HepG2 (cell line): ENCODE measurements around the gene RABGGTA. TPM values are rescaled to one million over a fixed set of nuclear protein-coding genes. Genes with fewer than 3 reads are reported as not detected.
A peak's percentile ranks its signal among the peaks of the same experiment; 100 is the strongest.

ENCODE experiments used
- ATF7 ChIP-seq, 2 experiments: fragments of 450-650 bp in 1 of 2; sonication (generic) in 1 of 2; formaldehyde crosslinking in 1 of 2; IDR thresholded peaks; 2 replicates each; pipeline versions ENCODE4 v1.4.0 to v1.6.1; 2016 to 2020; ENCODE audit warnings: antibody characterized with exemption in 1 of 2, mild to moderate bottlenecking in 1 of 2, missing genetic modification reagents in 1 of 2
- MAFG ChIP-seq: sonication (generic); formaldehyde crosslinking; IDR thresholded peaks from 2 replicates; pipeline ENCODE4 v1.5.1; 2020; ENCODE audit warnings: mild to moderate bottlenecking, missing genetic modification reagents
- NR1H2 ChIP-seq: sonication (generic); formaldehyde crosslinking; IDR thresholded peaks from 2 replicates; pipeline ENCODE4 v1.8.1; 2022; ENCODE audit warnings: low read depth, missing genetic modification reagents, borderline replicate concordance
- NR2F6 ChIP-seq, 2 experiments: IDR thresholded peaks; 2 replicates each; pipeline ENCODE4 v1.6.1; 2016; ENCODE audit warnings: antibody characterized with exemption in 1 of 2, mild to moderate bottlenecking in 1 of 2
- SMAD3 ChIP-seq: sonication (generic); formaldehyde crosslinking; IDR thresholded peaks from 2 replicates; pipeline ENCODE4 v1.4.0; 2020; ENCODE audit warnings: missing genetic modification reagents
- ZFP1 ChIP-seq: IDR thresholded peaks from 2 replicates; pipeline ENCODE4 v1.6.1; 2016
- ZNF225 ChIP-seq: sonication (generic); formaldehyde crosslinking; IDR thresholded peaks from 2 replicates; pipeline ENCODE4 v1.4.0; 2020; ENCODE audit warnings: mild to moderate bottlenecking, missing genetic modification reagents
- ZNF547 ChIP-seq: sonication (generic); formaldehyde crosslinking; IDR thresholded peaks from 2 replicates; pipeline ENCODE4 v1.5.1; 2020; ENCODE audit warnings: mild to moderate bottlenecking, missing genetic modification reagents
- ZNF660 ChIP-seq: sonication (generic); formaldehyde crosslinking; IDR thresholded peaks from 2 replicates; pipeline ENCODE4 v1.5.1; 2020; ENCODE audit warnings: mild to moderate bottlenecking, low read depth, missing genetic modification reagents, borderline replicate concordance
- polyA plus RNA-seq, 8 experiments: library from polyadenylated mRNA; depleted of rRNA in 3 of 8; stranded (reverse) in 7 of 8; unstranded in 1 of 8; fragments of >200 nt; fragmentation: Illumina TruSeq in 4 of 8; extraction: Trizol in 4 of 8; gene quantifications; 2 replicates each; pipeline versions ENCODE4 v1.2.1 to v1.2.3, GENCODE V29; 2011 to 2016; ENCODE audit warnings: low read depth in 4 of 8, missing spikeins in 1 of 8, mixed read lengths in 1 of 8; ENCODE audit not compliant: insufficient read depth in 1 of 8
- total RNA-seq, 5 experiments: library from RNA; depleted of rRNA; stranded (reverse); fragments of >200 nt; fragmentation: Illumina TruSeq; extraction: Trizol; gene quantifications; 2 replicates each; pipeline ENCODE4 v1.2.3, GENCODE V29; 2016; ENCODE audit warnings: low read depth in 1 of 5
- TF ChIP-seq, protein P1 (sequence below): sonication (generic); formaldehyde crosslinking; IDR thresholded peaks from 2 replicates; pipeline ENCODE4 v1.5.0; 2020; ENCODE audit warnings: mild to moderate bottlenecking, missing genetic modification reagents, borderline replicate concordance
- TF ChIP-seq, protein P2 (sequence below): sonication (generic); formaldehyde crosslinking; IDR thresholded peaks from 2 replicates; pipeline ENCODE4 v1.4.0; 2020; ENCODE audit warnings: missing genetic modification reagents
- TF ChIP-seq, protein P3 (sequence below): sonication (generic); formaldehyde crosslinking; IDR thresholded peaks from 2 replicates; pipeline ENCODE4 v1.4.0; 2020; ENCODE audit warnings: mild to moderate bottlenecking, missing genetic modification reagents
- TF ChIP-seq, protein P4 (sequence below): sonication (generic); formaldehyde crosslinking; IDR thresholded peaks from 2 replicates; pipeline ENCODE4 v1.4.0; 2020; ENCODE audit warnings: low read depth, mild to moderate bottlenecking, missing genetic modification reagents

RABGGTA gene
- total and polyA plus RNA-seq, 2 of the 13 experiments (the other 11 are each of a cell fraction or from before 2014, with no cell fraction given) = 57.9 to 90.8 TPM

DNA sequence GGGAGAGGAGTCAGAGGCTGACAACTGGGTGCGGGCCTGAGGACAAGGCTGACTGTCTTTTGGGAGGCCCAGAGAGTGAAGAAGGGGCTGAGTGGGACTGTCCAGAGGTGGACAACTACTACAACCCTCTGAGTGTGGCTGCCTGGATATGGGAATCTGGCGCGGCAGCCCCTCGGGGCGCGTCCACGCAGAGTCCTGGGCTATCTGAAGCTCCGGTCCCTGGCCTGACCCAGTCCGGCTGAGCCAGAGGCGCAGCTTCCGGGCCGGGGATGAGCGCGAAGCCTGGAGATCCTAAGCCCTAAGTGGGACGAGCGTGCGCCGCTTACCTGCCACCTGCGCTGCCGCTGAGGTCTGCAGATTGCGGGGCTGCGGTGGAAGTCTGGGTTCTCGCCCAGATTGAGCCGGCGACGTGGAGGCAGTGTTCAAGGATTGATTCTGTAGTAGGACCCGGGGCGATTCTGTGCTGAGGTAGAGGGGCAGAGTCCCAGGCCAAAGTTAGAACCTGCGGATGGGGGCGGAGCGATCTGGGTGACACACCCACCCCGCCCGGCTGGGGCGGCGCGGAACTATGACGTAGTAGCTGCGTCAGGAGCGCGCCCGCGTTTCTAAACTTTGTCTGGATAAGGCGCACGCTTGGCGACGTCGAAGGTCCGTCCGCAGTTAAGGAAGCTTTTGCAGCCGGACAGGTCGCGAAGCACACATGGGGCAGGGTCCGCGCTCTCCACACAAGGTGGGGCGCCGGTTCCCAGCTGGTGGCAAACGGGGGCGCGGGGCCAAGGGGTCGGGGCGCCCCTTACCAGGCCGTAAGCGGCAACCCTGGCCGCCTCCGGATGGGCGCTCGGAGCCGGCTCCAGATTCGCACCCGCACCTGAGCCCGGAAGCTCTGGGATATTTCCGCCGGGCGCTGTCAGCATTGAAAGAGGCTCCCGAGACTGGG is 28.1 kb upstream of the RABGGTA start, which contains the start of the genes DHRS1 and NOP9 (continued):
- TF ChIP-seq, protein P1, sequence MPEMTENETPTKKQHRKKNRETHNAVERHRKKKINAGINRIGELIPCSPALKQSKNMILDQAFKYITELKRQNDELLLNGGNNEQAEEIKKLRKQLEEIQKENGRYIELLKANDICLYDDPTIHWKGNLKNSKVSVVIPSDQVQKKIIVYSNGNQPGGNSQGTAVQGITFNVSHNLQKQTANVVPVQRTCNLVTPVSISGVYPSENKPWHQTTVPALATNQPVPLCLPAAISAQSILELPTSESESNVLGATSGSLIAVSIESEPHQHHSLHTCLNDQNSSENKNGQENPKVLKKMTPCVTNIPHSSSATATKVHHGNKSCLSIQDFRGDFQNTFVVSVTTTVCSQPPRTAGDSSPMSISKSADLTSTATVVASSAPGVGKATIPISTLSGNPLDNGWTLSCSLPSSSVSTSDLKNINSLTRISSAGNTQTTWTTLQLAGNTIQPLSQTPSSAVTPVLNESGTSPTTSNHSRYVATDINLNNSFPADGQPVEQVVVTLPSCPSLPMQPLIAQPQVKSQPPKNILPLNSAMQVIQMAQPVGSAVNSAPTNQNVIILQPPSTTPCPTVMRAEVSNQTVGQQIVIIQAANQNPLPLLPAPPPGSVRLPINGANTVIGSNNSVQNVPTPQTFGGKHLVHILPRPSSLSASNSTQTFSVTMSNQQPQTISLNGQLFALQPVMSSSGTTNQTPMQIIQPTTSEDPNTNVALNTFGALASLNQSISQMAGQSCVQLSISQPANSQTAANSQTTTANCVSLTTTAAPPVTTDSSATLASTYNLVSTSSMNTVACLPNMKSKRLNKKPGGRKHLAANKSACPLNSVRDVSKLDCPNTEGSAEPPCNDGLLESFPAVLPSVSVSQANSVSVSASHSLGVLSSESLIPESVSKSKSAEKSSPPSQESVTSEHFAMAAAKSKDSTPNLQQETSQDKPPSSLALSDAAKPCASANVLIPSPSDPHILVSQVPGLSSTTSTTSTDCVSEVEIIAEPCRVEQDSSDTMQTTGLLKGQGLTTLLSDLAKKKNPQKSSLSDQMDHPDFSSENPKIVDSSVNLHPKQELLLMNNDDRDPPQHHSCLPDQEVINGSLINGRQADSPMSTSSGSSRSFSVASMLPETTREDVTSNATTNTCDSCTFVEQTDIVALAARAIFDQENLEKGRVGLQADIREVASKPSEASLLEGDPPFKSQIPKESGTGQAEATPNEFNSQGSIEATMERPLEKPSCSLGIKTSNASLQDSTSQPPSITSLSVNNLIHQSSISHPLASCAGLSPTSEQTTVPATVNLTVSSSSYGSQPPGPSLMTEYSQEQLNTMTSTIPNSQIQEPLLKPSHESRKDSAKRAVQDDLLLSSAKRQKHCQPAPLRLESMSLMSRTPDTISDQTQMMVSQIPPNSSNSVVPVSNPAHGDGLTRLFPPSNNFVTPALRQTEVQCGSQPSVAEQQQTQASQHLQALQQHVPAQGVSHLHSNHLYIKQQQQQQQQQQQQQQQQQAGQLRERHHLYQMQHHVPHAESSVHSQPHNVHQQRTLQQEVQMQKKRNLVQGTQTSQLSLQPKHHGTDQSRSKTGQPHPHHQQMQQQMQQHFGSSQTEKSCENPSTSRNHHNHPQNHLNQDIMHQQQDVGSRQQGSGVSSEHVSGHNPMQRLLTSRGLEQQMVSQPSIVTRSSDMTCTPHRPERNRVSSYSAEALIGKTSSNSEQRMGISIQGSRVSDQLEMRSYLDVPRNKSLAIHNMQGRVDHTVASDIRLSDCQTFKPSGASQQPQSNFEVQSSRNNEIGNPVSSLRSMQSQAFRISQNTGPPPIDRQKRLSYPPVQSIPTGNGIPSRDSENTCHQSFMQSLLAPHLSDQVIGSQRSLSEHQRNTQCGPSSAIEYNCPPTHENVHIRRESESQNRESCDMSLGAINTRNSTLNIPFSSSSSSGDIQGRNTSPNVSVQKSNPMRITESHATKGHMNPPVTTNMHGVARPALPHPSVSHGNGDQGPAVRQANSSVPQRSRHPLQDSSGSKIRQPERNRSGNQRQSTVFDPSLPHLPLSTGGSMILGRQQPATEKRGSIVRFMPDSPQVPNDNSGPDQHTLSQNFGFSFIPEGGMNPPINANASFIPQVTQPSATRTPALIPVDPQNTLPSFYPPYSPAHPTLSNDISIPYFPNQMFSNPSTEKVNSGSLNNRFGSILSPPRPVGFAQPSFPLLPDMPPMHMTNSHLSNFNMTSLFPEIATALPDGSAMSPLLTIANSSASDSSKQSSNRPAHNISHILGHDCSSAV = peak; percentile 92
- no peak for TF ChIP-seq NR2F6 (IDR thresholded peaks at IDR 0.05)
- peak; percentile 54 for TF ChIP-seq NR2F6 (CRISPR knock-in tag; IDR thresholded peaks at IDR 0.05)
- TF ChIP-seq ZFP1 (CRISPR knock-in tag) = peak; percentile 92
- peak; percentile 99 for TF ChIP-seq SMAD3 (CRISPR knock-in tag)
- TF ChIP-seq, protein P2, sequence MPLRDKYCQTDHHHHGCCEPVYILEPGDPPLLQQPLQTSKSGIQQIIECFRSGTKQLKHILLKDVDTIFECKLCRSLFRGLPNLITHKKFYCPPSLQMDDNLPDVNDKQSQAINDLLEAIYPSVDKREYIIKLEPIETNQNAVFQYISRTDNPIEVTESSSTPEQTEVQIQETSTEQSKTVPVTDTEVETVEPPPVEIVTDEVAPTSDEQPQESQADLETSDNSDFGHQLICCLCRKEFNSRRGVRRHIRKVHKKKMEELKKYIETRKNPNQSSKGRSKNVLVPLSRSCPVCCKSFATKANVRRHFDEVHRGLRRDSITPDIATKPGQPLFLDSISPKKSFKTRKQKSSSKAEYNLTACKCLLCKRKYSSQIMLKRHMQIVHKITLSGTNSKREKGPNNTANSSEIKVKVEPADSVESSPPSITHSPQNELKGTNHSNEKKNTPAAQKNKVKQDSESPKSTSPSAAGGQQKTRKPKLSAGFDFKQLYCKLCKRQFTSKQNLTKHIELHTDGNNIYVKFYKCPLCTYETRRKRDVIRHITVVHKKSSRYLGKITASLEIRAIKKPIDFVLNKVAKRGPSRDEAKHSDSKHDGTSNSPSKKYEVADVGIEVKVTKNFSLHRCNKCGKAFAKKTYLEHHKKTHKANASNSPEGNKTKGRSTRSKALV = peak; percentile 96
- peak; percentile 85 for TF ChIP-seq ZNF225
- TF ChIP-seq, protein P3, sequence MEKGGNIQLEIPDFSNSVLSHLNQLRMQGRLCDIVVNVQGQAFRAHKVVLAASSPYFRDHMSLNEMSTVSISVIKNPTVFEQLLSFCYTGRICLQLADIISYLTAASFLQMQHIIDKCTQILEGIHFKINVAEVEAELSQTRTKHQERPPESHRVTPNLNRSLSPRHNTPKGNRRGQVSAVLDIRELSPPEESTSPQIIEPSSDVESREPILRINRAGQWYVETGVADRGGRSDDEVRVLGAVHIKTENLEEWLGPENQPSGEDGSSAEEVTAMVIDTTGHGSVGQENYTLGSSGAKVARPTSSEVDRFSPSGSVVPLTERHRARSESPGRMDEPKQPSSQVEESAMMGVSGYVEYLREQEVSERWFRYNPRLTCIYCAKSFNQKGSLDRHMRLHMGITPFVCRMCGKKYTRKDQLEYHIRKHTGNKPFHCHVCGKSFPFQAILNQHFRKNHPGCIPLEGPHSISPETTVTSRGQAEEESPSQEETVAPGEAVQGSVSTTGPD (CRISPR knock-in tag) = peak; percentile 36; the same call in 1 of the 2 replicates
- TF ChIP-seq ATF7 (IDR thresholded peaks at IDR 0.05) = peak; percentile 80
- 0 out of 2 replicates have a peak, but pooled peaks have one; percentile 30 for TF ChIP-seq ATF7 (CRISPR knock-in tag; IDR thresholded peaks at IDR 0.05)
- TF ChIP-seq, protein P4, sequence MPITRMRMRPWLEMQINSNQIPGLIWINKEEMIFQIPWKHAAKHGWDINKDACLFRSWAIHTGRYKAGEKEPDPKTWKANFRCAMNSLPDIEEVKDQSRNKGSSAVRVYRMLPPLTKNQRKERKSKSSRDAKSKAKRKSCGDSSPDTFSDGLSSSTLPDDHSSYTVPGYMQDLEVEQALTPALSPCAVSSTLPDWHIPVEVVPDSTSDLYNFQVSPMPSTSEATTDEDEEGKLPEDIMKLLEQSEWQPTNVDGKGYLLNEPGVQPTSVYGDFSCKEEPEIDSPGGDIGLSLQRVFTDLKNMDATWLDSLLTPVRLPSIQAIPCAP (CRISPR knock-in tag) = no peak
- TF ChIP-seq MAFG (CRISPR knock-in tag) = no peak
- TF ChIP-seq NR1H2 (CRISPR knock-in tag) = peak; percentile 62; the same call in 1 of the 2 replicates
- TF ChIP-seq ZNF547 (CRISPR knock-in tag) = peak; percentile 99
- TF ChIP-seq ZNF660 (CRISPR knock-in tag) = no peak; the same call in 1 of the 2 replicates
